A673 (cell line): ENCODE data around the gene MVB12B.

Experiments
- CTCF ChIP-seq: fragments of 300-800, 200-600 bp; sonication (generic); conservative IDR thresholded peaks from 2 replicates; pipeline ENCODE4 v1.5.1; 2017; ENCODE audit warnings: low read depth, mild to moderate bottlenecking, antibody characterized with exemption, low read length, moderate library complexity, mixed read lengths
- EZH2 ChIP-seq: fragments of 200-600 bp; sonication (generic); IDR thresholded peaks from 2 replicates; pipeline ENCODE4 v1.6.1; 2017; ENCODE audit warnings: borderline replicate concordance, low read depth, mild to moderate bottlenecking, mixed read lengths, antibody characterized with exemption, low read length; ENCODE audit not compliant: poor library complexity, severe bottlenecking

DNA sequence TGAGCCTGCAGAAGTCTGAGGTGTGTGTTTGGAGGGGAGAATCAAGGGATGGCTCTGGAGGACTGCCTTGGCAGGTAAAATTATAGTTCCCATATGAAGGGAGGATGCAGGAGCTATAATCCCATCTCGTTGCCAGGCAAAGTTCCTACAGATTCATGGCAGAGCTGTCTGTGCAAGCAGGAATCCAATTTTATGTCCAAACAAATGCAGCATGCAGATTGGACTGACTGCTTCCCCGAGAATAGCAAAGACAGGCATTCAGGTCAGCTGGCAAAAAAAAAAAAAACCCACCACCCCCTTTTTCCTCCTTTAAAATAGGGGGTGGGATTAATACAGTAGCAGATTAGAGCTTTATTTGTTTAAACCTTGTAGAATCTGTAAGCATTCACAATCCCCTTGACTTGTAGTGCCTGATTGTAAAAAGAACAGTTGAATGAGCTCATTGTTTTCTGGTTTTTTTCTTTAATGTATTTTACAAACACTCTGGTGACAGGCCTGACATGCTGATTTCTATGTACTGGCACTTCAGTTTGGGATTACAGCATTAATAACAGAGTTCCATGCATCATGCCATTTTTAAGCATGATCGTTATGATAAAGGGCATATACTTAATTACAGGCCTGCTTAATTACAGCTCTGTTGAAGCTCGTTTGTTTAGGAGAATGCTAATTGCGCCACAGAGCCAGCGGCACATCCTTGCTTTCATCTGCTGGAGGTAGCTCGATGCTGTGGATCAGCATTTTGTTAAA, 145.7 kb downstream of the MVB12B start:
- TF ChIP-seq CTCF = no peak
- no peak for TF ChIP-seq EZH2
